Common myeloid progenitor, CD34-positive (primary cell): ENCODE measurements around the gene WBP1.
"Not testable (repeated sequence)": the region's sequence is repeated elsewhere in the genome, so short reads cannot be mapped to it uniquely, and the experiment has no call there.

ENCODE experiments used
- CTCF ChIA-PET: fragments of 350-600 bp; sonication (Branson Sonifier 250); formaldehyde crosslinking; loops from one replicate; lab custom pipeline; 2021; ENCODE audit warnings: antibody characterized with exemption; lab: Charles Lee
- POLR2A ChIA-PET: fragments of 350-600 bp; sonication (Branson Sonifier 250); formaldehyde crosslinking; loops from one replicate; lab custom pipeline; 2021; ENCODE audit warnings: antibody characterized with exemption; lab: Charles Lee
- DNase-seq, 3 donors: peaks; one replicate each; pipeline versions ENCODE4 v3.0.0 to v3.0.0-alpha.2; 2013
- H3K27ac ChIP-seq, 2 experiments: 1 replicate in 1 of 2; 2 replicates in 1 of 2; pipeline ENCODE4 v1.7.0; 2013; ENCODE audit warnings: inconsistent platforms in 2 of 2, low read length in 2 of 2, mild to moderate bottlenecking in 2 of 2, low read depth in 1 of 2, moderate library complexity in 1 of 2; ENCODE audit not compliant: severe bottlenecking in 2 of 2, insufficient read depth in 1 of 2, poor library complexity in 1 of 2
- H3K27me3 ChIP-seq, 5 experiments: replicated peaks in 2 of 5; 1 replicate in 3 of 5; 2 replicates in 2 of 5; pipeline versions ENCODE4 v1.6.1 to v1.7.0; 2013; ENCODE audit warnings: low read length in 4 of 5, mild to moderate bottlenecking in 2 of 5, moderate library complexity in 2 of 5, inconsistent platforms in 1 of 5; ENCODE audit not compliant: insufficient read depth in 5 of 5, control insufficient read depth in 4 of 5
- H3K36me3 ChIP-seq, 4 experiments: 1 replicate in 2 of 4; 2 replicates in 2 of 4; pipeline versions ENCODE4 v1.6.1 to v1.7.0; 2013; ENCODE audit warnings: low read length in 3 of 4, control low read depth in 1 of 4, mild to moderate bottlenecking in 1 of 4; ENCODE audit not compliant: control insufficient read depth in 4 of 4, insufficient read depth in 4 of 4
- H3K4me1 ChIP-seq, 4 experiments: 1 replicate in 3 of 4; 2 replicates in 1 of 4; pipeline versions ENCODE4 v1.6.1 to v1.7.1; 2013; ENCODE audit warnings: low read length in 3 of 4, mild to moderate bottlenecking in 3 of 4, control low read depth in 1 of 4, inconsistent platforms in 1 of 4, moderate library complexity in 1 of 4; ENCODE audit not compliant: control insufficient read depth in 4 of 4, insufficient read depth in 4 of 4; ENCODE audit errors: control extremely low read depth in 1 of 4
- H3K4me3 ChIP-seq, 7 experiments: 1 replicate in 4 of 7; 2 replicates in 3 of 7; pipeline versions ENCODE4 v1.5.1 to v1.7.0; 2013; ENCODE audit warnings: mild to moderate bottlenecking in 7 of 7, low read length in 6 of 7, moderate library complexity in 6 of 7, inconsistent platforms in 2 of 7, low read depth in 2 of 7, control low read depth in 1 of 7; ENCODE audit not compliant: insufficient read depth in 4 of 7, control insufficient read depth in 1 of 7; ENCODE audit errors: extremely low read depth in 1 of 7
- H3K9me3 ChIP-seq, 5 experiments: 1 replicate in 4 of 5; 2 replicates in 1 of 5; pipeline versions ENCODE4 v1.6.1 to v1.7.1; 2013; ENCODE audit warnings: low read length in 4 of 5, mild to moderate bottlenecking in 2 of 5, inconsistent platforms in 1 of 5, low read depth in 1 of 5, moderate library complexity in 1 of 5; ENCODE audit not compliant: control insufficient read depth in 4 of 5, insufficient read depth in 2 of 5; ENCODE audit errors: control extremely low read depth in 1 of 5
- WGBS: methylation state at CpG from one replicate; pipeline ENCODE4 v1.1.5; 2013; ENCODE audit not compliant: insufficient coverage; 5-methylcytosine and 5-hydroxymethylcytosine counted together

WBP1 gene

GRCh38 chr2:74420443-74421103 lies 37.7 kb upstream of the WBP1 start:
- ChIA-PET CTCF (interaction anchor here (0.7 to 1.3 kb wide), 6 partner anchors 11 to 36 kb away, joined by 3 to 4 read pairs (median 3); partner anchors contain the start of gene INO80B), POLR2A (interaction anchor here (0.7 to 1.7 kb wide), 2 partner anchors 37 to 168 kb away, joined by 4 to 6 read pairs; partner anchors contain the start of gene WBP1)
- H3K27me3 ChIP-seq, H3K9me3 ChIP-seq, DNase-seq: not testable (repeated sequence)
- peak overlapping the region in 1 of 2 experiments; percentile 80 for H3K27ac ChIP-seq
- H3K4me1 ChIP-seq, result peaks cover 0 to 20% (median 18%) of the 10 kb centered on the region in 4 experiments
- peak overlapping the region in 5 of 7 experiments; percentile 68 to 92 (median 83) for H3K4me3 ChIP-seq
- H3K36me3 ChIP-seq, result peaks cover 0 to 11% (median 6%) of the 10 kb centered on the region in 4 experiments
- WGBS, result 82% methylated on average over 17 of the region's 19 CpGs

GRCh38 chr2:74421221-74421870 lies 36.9 kb upstream of the WBP1 start, which contains the start of the genes C2orf81 and WDR54:
C2orf81 (minus strand) TSS chr2:74421619; CDS start chr2:74421560, 59 bp downstream.
WDR54 (plus strand) TSS chr2:74421730; CDS start chr2:74422154, 424 bp downstream.
- H3K4me3 ChIP-seq, result peak within 1 kb of the TSS; percentile 47 to 92 (median 77)
- CTCF ChIA-PET, result interaction anchor here (0.7 to 1.3 kb wide), 7 partner anchors 11 to 110 kb away, joined by 3 to 4 read pairs (median 3); partner anchors contain the start of gene INO80B
- peak within 1 kb of the TSS; percentile 80 for H3K27ac ChIP-seq

GRCh38 chr2:74423231-74424095 lies 34.8 kb upstream of the WBP1 start:
- WGBS, result 88% methylated on average over 4 of the region's 9 CpGs
- DNase-seq, result no peak
- Histone ChIP-seq H3K4me3 (no peak overlapping the region), H3K36me3 (peaks cover 0 to 40% (median 22%) of the 10 kb centered on the region in 4 experiments), H3K27me3 (no peaks in the 10 kb centered on the region), H3K4me1 (peaks cover 0 to 19% (median 13%) of the 10 kb centered on the region in 4 experiments), H3K9me3 (no peaks in the 10 kb centered on the region), H3K27ac (no peak overlapping the region)
- CTCF ChIA-PET, result interaction anchor here (0.9 to 1.3 kb wide), 4 partner anchors 16 to 41 kb away, joined by 3 read pairs; no protein-coding TSS in a partner anchor
- POLR2A ChIA-PET, result no interaction called here

More at GRCh38 chr2:74421221-74421870, 36.9 kb upstream of the WBP1 start, which contains the start of the genes C2orf81 and WDR54:
- Histone ChIP-seq H3K9me3 (no peaks in the 10 kb centered on the region), H3K27me3 (no peaks in the 10 kb centered on the region), H3K4me1 (peaks cover 0 to 19% (median 13%) of the 10 kb centered on the region in 4 experiments), H3K36me3 (peaks cover 0 to 19% (median 9%) of the 10 kb centered on the region in 4 experiments)
- peak; percentile 88 to 94 (median 93) for DNase-seq
- 0% methylated on average over 50 of the region's 57 CpGs for WGBS
- POLR2A ChIA-PET, result interaction anchor here (0.6 to 1.7 kb wide), 3 partner anchors 37 to 1205 kb away, joined by 3 to 6 read pairs (median 4); partner anchors contain the start of gene WBP1

- Histone ChIP-seq H3K4me1 (peaks cover 0 to 19% (median 13%) of the 10 kb centered on the region in 4 experiments), H3K4me3 (no peak overlapping the region), H3K9me3 (no peaks in the 10 kb centered on the region), H3K36me3 (peaks cover 2 to 49% (median 31%) of the 10 kb centered on the region in 4 experiments), H3K27ac (no peak overlapping the region), H3K27me3 (no peaks in the 10 kb centered on the region)
- CTCF ChIA-PET, result interaction anchor here (0.6 to 1.1 kb wide), 5 partner anchors 16 to 40 kb away, joined by 3 read pairs; no protein-coding TSS in a partner anchor
- no peak for DNase-seq
- POLR2A ChIA-PET, result no interaction called here
- 80% methylated on average over 1 of the region's 5 CpGs for WGBS
Observed at GRCh38 chr2:74424139-74424992, 33.9 kb upstream of the WBP1 start.

- CTCF ChIA-PET, result interaction anchor here (0.6 to 1.0 kb wide), 3 partner anchors 12 to 22 kb away, joined by 3 read pairs; no protein-coding TSS in a partner anchor
- POLR2A ChIA-PET, result no interaction called here
- no peak overlapping the region for H3K4me3 ChIP-seq
- H3K4me1 ChIP-seq, result peaks cover 0 to 19% (median 13%) of the 10 kb centered on the region in 4 experiments
- DNase-seq, result no peak
- no peaks in the 10 kb centered on the region for H3K27me3 ChIP-seq
- H3K36me3 ChIP-seq, result peaks cover 2 to 55% (median 38%) of the 10 kb centered on the region in 4 experiments
- H3K9me3 ChIP-seq, result no peaks in the 10 kb centered on the region
- 95% methylated on average over 5 of the region's 5 CpGs for WGBS
- no peak overlapping the region for H3K27ac ChIP-seq
Observed at GRCh38 chr2:74424995-74425406, 33.2 kb upstream of the WBP1 start.
